ENCODE data around the gene AKIRIN2. TPM values are rescaled to one million over a fixed set of nuclear protein-coding genes. Genes with fewer than 3 reads are reported as not detected.
A peak's percentile ranks its signal among the peaks of the same experiment; 100 is the strongest.
"Not testable (repeated sequence)": the region's sequence is repeated elsewhere in the genome, so short reads cannot be mapped to it uniquely, and the experiment has no call there.

Gene AKIRIN2
- total RNA-seq, 6 experiments from 2014 or later: 10.6 to 25.3 (median 18.6) TPM

DNA sequence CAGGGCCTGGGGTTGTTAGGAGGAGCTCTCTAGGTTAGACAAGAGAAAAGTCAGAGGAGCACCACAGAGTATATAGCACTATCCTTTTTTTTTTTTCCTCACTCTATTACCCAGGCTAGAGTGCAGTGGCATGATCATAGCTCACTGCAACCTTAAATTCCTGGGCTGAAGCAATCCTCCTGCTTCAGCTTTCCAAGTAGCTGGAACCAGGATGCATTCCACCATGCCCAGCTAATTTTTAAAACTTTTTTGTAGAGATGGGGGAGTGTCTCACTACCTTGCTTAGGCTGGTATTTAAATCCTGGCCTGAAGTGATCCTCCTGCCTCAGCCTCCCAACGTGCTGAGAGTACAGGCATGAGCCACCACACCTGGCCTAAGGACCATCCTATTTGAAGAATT is 19.3 kb upstream of the AKIRIN2 start:
- H3K4me3 ChIP-seq: no peak overlapping the region
- DNase-seq (no peak), ATAC-seq (no peak)
- peaks cover 0 to 14% (median 7%) of the 10 kb centered on the region in 4 donors for H3K4me1 ChIP-seq
- H3K27ac ChIP-seq: no peak overlapping the region
- 10% methylated on average over 1 of the region's 1 CpG for WGBS (ENCODE audit: insufficient coverage, low coverage, low lambda C conversion rate, missing lambda C conversion rate)
- H3K36me3 ChIP-seq: no peaks in the 10 kb centered on the region
- no peaks in the 10 kb centered on the region for H3K9me3 ChIP-seq
- intact Hi-C loops (cut with DNase I): no loop called here
- TF ChIP-seq, protein P1, sequence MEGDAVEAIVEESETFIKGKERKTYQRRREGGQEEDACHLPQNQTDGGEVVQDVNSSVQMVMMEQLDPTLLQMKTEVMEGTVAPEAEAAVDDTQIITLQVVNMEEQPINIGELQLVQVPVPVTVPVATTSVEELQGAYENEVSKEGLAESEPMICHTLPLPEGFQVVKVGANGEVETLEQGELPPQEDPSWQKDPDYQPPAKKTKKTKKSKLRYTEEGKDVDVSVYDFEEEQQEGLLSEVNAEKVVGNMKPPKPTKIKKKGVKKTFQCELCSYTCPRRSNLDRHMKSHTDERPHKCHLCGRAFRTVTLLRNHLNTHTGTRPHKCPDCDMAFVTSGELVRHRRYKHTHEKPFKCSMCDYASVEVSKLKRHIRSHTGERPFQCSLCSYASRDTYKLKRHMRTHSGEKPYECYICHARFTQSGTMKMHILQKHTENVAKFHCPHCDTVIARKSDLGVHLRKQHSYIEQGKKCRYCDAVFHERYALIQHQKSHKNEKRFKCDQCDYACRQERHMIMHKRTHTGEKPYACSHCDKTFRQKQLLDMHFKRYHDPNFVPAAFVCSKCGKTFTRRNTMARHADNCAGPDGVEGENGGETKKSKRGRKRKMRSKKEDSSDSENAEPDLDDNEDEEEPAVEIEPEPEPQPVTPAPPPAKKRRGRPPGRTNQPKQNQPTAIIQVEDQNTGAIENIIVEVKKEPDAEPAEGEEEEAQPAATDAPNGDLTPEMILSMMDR (IDR thresholded peaks at IDR 0.05): no peak
- no peak for TF ChIP-seq POLR2A (IDR thresholded peaks at IDR 0.05)
- H3K27me3 ChIP-seq: no peaks in the 10 kb centered on the region

DNA sequence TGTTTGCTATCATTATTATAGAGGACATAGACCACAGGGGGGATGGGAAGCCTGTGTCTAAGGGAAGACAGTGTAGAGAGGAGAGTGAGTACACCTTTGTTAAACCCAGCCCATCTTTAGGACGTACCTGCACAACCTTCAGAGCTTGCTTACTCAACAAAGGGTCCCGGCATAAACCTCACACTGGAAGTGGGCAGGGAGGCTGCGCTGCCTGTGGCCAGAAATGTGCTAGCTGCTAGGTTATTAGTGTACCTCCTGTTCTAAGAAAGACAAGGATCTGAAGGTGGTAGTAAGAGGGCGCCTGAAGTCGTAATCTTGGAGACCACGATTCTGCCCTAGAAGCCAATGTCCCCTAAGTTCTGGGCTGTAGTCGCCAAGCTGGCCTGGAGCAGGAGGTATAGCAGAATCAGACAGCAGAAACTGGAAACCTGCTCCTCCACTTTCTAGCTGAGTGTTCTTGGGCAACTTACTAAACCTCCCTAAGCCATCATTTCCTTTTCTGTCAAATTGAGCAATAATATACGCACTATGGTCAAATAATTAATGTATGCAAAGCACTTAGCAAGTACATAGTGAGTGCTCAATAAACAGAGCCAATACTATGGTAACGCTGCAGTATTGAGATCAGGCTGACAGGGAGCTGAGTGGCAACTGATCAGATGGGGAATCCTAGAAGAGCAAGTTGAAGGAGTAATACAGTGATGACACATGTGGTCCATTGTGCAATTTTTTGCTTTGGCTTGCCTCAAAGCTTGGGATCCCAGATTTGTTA is 16.8 kb upstream of the AKIRIN2 start:
- peak in 1 of 4 donors; percentile 7 for ATAC-seq

DNA sequence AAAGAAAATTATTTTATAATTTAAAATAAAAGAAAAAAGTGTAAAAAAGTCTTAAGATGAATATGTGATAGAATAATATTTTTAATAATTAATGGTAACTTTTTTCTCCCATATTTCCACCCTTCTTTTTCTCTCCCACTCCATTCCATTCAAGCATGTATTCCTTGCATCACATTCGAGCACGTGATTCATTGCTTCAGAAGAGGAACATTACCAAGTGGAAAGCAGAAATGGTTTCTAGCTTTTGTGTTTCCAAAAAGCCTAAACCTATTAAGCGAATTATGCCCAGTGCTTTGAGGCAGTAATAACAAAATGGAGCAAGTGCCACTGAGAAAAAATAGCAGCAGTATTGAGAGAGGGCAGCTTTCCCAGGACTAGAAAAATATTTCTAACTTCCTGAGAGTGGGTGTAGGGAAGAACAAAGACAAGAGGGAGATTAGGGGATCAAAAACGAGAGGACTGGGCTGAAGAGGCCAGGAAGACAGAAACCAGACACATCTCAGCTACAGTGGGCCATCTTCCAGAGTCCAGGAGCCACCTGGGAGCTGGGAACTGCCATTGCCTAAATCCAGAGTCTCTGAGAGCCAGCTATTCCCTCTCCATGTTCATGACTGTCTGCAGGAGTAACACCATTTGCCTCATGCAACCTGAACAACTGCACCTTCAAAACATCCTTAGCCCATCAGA is 15.0 kb upstream of the AKIRIN2 start:
- WGBS (ENCODE audit: insufficient coverage, low coverage, low lambda C conversion rate, missing lambda C conversion rate): 59% methylated on average over 4 of the region's 4 CpGs

More for the DNA sequence above, 16.8 kb upstream of the AKIRIN2 start:
- intact Hi-C loops (cut with DNase I): no loop called here
- no peaks in the 10 kb centered on the region for H3K36me3 ChIP-seq
- H3K4me3 ChIP-seq: no peak overlapping the region
- H3K27me3 ChIP-seq: no peaks in the 10 kb centered on the region
- H3K9me3 ChIP-seq: no peaks in the 10 kb centered on the region
- DNase-seq: no peak
- 74% methylated on average over 9 of the region's 9 CpGs for WGBS (ENCODE audit: insufficient coverage, low coverage, low lambda C conversion rate, missing lambda C conversion rate)
- H3K4me1 ChIP-seq: peaks cover 0 to 13% (median 6%) of the 10 kb centered on the region in 4 donors
- no peak overlapping the region for H3K27ac ChIP-seq
- TF ChIP-seq POLR2A (IDR thresholded peaks at IDR 0.05): no peak
- TF ChIP-seq, protein P1 (IDR thresholded peaks at IDR 0.05): no peak

DNA sequence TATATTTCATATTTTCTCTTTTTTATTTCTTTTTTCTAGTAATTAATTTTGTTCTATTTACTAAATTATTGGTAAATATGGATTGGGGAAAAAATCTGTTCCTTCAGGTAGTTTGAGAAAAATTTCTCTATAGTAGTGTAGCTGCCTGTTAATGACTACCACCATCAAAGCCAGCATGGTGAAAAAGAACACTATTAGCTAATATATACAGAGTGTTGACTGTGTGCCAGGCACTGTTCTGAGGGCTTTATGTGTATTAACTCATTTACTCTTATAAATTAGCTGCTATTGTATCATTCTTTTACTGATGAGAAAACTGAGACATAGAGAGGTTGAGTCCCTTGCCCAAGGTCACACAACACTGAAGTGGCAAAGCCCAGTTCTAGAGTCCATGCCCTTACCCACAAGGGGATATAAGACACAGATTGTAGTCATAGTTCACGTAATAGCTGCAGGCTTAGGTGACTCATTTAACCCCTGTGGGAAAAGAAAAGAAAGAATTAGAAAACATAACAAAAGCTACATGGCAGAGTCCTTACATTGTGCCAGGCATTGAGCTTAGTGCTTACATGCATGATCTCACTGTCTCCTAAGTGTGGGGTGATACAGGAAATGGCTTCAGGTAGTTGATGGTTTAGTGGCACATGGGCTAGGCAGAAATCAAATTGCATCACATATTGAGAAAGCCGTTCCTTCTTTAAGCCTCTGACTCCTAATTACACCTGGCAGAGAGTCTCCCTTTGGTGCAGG is 12.2 kb upstream of the AKIRIN2 start:
- no peak for TF ChIP-seq POLR2A (IDR thresholded peaks at IDR 0.05)
- TF ChIP-seq, protein P1 (IDR thresholded peaks at IDR 0.05): no peak
- Histone ChIP-seq H3K27ac (no peak overlapping the region), H3K4me3 (no peak overlapping the region), H3K9me3 (no peaks in the 10 kb centered on the region), H3K4me1 (no peaks in the 10 kb centered on the region), H3K36me3 (no peaks in the 10 kb centered on the region), H3K27me3 (no peaks in the 10 kb centered on the region)
- WGBS (ENCODE audit: insufficient coverage, low coverage, low lambda C conversion rate, missing lambda C conversion rate): 81% methylated on average over 2 of the region's 2 CpGs
- no peak for DNase-seq
- intact Hi-C loops (cut with DNase I): no loop called here
- ATAC-seq: no peak

More for the DNA sequence above, 15.0 kb upstream of the AKIRIN2 start:
- no peak overlapping the region for H3K4me3 ChIP-seq
- H3K4me1 ChIP-seq: peaks cover 0 to 2% (median 0%) of the 10 kb centered on the region in 4 donors
- H3K27ac ChIP-seq: no peak overlapping the region
- intact Hi-C loops (cut with DNase I): no loop called here
- TF ChIP-seq, protein P1 (IDR thresholded peaks at IDR 0.05): no peak
- TF ChIP-seq POLR2A (IDR thresholded peaks at IDR 0.05): no peak
- no peaks in the 10 kb centered on the region for H3K36me3 ChIP-seq
- no peaks in the 10 kb centered on the region for H3K27me3 ChIP-seq
- no peaks in the 10 kb centered on the region for H3K9me3 ChIP-seq
- peak in 1 of 4 donors; percentile 31 for ATAC-seq
- DNase-seq: no peak

DNA sequence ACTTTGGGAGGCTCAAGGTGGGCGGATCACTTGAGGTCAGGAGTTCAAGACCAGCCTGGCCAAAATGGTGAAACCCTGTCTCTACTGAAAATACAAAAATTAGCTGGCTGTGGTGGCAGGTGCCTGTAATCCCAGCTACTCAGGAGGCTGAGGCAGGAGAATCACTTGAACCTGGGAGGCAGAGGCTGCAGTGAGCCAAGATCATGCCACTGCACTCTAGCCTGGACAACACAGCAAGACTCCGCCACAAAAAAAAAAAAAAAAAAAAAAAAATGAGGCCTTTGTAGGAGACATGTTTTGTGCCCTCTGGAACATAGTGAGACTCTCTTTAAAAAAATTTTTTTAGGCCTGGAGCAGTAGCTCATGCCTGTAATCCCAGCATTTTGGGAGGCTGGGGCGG is 10.7 kb upstream of the AKIRIN2 start:
- H3K27me3 ChIP-seq; H3K9me3 ChIP-seq; DNase-seq; H3K36me3 ChIP-seq; H3K4me1 ChIP-seq; ATAC-seq; intact Hi-C loops (cut with DNase I); H3K27ac ChIP-seq; H3K4me3 ChIP-seq: not testable (repeated sequence)
- WGBS (ENCODE audit: insufficient coverage, low coverage, low lambda C conversion rate, missing lambda C conversion rate): 71% methylated on average over 1 of the region's 3 CpGs
